ES-I3 (cell line): Measurements from ENCODE around the gene PSME3IP1.

Source experiments
- H3K36me3 ChIP-seq: 2 replicates; pipeline ENCODE4 v1.6.1; 2013; ENCODE audit warnings: mild to moderate bottlenecking, low read length, control low read depth, moderate library complexity; ENCODE audit not compliant: insufficient read depth
- H3K4me1 ChIP-seq: 2 replicates; pipeline ENCODE4 v1.6.1; 2013; ENCODE audit warnings: mild to moderate bottlenecking, control low read depth, low read length; ENCODE audit not compliant: insufficient read depth
- H3K9ac ChIP-seq: 2 replicates; pipeline ENCODE4 v1.6.1; 2013; ENCODE audit warnings: low read depth, mild to moderate bottlenecking, low read length, moderate library complexity
- H3K9me3 ChIP-seq: 2 replicates; pipeline ENCODE4 v1.6.1; 2013; ENCODE audit warnings: mild to moderate bottlenecking, low read length, moderate library complexity; ENCODE audit not compliant: control insufficient read depth, insufficient read depth

Gene PSME3IP1

GRCh38 chr16:57167538-57167937 lies 18.3 kb downstream of the PSME3IP1 start:
- no peaks in the 10 kb centered on the region for H3K4me1 ChIP-seq
- peaks cover 24% of the 10 kb centered on the region for H3K36me3 ChIP-seq
- H3K9me3 ChIP-seq, result no peaks in the 10 kb centered on the region
- H3K9ac ChIP-seq, result no peak overlapping the region

DNA sequence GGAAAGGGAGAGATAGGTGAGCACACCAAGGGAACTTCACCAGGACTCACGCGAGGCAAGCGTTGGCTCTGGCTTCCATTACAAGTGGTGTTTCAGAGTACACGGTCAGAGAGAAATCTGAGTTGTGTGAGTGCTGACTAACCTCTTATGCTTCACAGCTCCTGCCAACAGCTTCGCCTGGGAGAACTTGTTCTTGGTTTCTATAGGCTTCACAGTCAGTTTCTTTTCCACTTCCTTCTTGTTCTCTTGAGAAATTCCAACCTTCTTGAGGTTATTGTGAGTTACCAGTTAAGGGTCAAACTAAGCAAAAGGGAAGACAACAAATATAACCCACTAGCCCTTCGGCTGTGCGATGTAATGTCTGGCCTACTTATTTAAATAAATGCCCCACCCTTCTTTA lies 18.9 kb downstream of the PSME3IP1 start:
- Histone ChIP-seq H3K4me1 (no peaks in the 10 kb centered on the region), H3K9ac (no peak overlapping the region), H3K9me3 (no peaks in the 10 kb centered on the region), H3K36me3 (peaks cover 24% of the 10 kb centered on the region)

DNA sequence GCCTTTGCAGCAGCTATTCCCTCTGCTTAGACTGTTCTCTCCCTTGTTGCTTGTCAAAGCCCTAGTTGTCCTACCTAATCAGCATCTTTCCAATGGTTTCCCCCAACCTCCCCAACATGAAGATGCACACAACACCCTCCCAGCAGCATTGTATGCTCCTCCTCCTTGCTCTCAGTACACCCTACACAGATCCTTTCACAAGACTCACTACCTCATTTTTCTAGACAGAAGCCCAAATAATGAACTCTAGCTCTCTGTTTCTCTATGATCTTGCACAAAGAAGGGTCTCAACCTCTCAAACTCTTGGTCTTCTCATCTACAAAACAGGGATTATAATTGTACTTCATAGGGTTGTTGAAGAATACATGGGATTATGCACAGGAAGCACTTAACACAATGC lies 19.4 kb downstream of the PSME3IP1 start:
- H3K9ac ChIP-seq, result no peak overlapping the region
- peaks cover 20% of the 10 kb centered on the region for H3K36me3 ChIP-seq
- H3K4me1 ChIP-seq, result no peaks in the 10 kb centered on the region
- H3K9me3 ChIP-seq, result no peaks in the 10 kb centered on the region

GRCh38 chr16:57165938-57166337 lies 19.9 kb downstream of the PSME3IP1 start:
- H3K4me1 ChIP-seq, result peaks cover 2% of the 10 kb centered on the region; the same call in 1 of the 2 replicates
- peaks cover 20% of the 10 kb centered on the region for H3K36me3 ChIP-seq

GRCh38 chr16:57165483-57165882 lies 20.4 kb downstream of the PSME3IP1 start:
- Histone ChIP-seq H3K9me3 (no peaks in the 10 kb centered on the region), H3K36me3 (peaks cover 20% of the 10 kb centered on the region), H3K9ac (no peak overlapping the region), H3K4me1 (peaks cover 7% of the 10 kb centered on the region; the same call in 1 of the 2 replicates)

More at GRCh38 chr16:57165938-57166337, 19.9 kb downstream of the PSME3IP1 start:
- Histone ChIP-seq H3K9ac (no peak overlapping the region), H3K9me3 (no peaks in the 10 kb centered on the region)

DNA sequence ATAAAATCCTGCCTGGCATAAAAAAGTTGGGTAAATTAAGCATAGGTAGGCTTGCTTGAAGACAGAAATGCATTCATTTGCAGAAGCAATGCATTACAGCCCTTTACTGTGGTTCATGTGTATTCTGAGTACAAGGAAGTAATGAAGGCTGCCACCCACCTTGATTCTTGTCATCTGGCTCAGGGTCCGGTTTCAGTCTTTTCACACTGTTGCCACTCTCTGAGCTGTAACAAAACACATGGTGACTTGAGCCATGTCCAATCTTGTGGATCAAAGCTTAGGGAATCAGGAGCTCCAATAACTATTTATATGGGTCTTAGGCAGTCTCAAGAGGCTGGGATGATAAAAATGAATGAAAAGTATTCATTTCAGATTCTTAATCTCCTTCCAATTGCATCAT lies 22.0 kb downstream of the PSME3IP1 start:
- Histone ChIP-seq H3K36me3 (peaks cover 20% of the 10 kb centered on the region), H3K9ac (no peak overlapping the region), H3K9me3 (no peaks in the 10 kb centered on the region), H3K4me1 (peaks cover 14% of the 10 kb centered on the region)

- Histone ChIP-seq H3K9me3 (no peaks in the 10 kb centered on the region), H3K9ac (no peak overlapping the region), H3K4me1 (peaks cover 14% of the 10 kb centered on the region), H3K36me3 (peaks cover 8% of the 10 kb centered on the region; the same call in 1 of the 2 replicates)
Measured at GRCh38 chr16:57159447-57159846, 26.4 kb downstream of the PSME3IP1 start.

DNA sequence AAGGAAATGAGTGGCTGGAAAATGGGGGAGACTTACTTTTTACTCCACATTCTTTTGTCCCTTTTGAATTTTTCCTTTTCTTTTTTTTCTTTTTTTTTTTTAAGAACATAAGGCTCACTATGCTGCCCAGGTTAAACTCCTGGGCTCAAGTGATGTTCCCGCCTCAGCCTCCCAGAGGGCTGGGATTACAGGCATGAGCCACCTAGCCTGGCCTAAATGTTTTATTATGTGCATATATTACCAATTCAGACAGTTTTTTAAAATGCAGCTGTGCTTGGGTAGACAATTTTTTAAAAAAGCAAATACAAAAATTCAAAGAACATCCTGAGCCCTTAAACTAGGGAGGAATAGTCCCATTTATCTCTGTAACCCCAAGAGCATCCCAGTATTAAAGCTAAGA lies 28.3 kb downstream of the PSME3IP1 start:
- no peaks in the 10 kb centered on the region for H3K9me3 ChIP-seq
- H3K36me3 ChIP-seq, result peaks cover 18% of the 10 kb centered on the region; the same call in 1 of the 2 replicates
- H3K9ac ChIP-seq, result no peak overlapping the region
- peaks cover 14% of the 10 kb centered on the region for H3K4me1 ChIP-seq

- H3K9me3 ChIP-seq, result no peaks in the 10 kb centered on the region
- peaks cover 23% of the 10 kb centered on the region; the same call in 1 of the 2 replicates for H3K36me3 ChIP-seq
- no peak overlapping the region for H3K9ac ChIP-seq
- peaks cover 20% of the 10 kb centered on the region for H3K4me1 ChIP-seq
Measured at GRCh38 chr16:57156351-57156703, 29.5 kb downstream of the PSME3IP1 start.

DNA sequence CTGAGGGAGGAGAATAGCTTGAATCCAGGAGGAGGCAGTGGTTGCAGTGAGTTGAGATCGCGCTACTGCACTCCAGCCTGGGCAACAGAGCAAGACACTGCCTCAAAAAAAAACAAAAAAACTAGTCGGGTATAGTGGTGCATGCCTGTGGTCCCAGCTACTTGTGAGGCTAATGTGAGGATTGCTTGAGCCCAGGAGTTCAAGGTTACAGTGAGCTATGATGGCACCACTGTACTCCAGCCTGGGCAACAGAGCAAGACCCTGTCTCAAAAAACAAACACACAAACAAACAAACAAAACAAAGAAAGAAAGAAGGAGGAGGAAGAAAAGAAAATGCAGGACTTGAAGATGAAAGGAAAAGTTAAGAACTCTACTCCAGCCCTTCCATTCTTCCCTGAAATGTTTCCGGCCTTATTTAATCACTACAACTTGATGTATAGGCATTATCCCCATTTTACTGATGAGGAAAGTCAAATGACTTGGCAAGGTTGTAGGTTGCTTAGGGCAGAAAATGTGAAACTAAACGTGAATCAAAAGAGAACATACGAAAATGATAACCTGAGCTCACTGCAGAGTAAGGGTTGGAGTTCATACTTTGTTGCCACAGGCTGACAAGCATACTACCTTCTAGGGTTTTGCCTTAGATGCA lies 30.0 kb downstream of the PSME3IP1 start:
- peaks cover 23% of the 10 kb centered on the region; the same call in 1 of the 2 replicates for H3K36me3 ChIP-seq
- no peaks in the 10 kb centered on the region for H3K9me3 ChIP-seq
- peaks cover 22% of the 10 kb centered on the region for H3K4me1 ChIP-seq
- H3K9ac ChIP-seq, result no peak overlapping the region

GRCh38 chr16:57153841-57154240 lies 32.0 kb downstream of the PSME3IP1 start:
- Histone ChIP-seq H3K36me3 (peaks cover 23% of the 10 kb centered on the region; the same call in 1 of the 2 replicates), H3K4me1 (peaks cover 16% of the 10 kb centered on the region; the same call in 1 of the 2 replicates), H3K9ac (no peak overlapping the region), H3K9me3 (no peaks in the 10 kb centered on the region)

DNA sequence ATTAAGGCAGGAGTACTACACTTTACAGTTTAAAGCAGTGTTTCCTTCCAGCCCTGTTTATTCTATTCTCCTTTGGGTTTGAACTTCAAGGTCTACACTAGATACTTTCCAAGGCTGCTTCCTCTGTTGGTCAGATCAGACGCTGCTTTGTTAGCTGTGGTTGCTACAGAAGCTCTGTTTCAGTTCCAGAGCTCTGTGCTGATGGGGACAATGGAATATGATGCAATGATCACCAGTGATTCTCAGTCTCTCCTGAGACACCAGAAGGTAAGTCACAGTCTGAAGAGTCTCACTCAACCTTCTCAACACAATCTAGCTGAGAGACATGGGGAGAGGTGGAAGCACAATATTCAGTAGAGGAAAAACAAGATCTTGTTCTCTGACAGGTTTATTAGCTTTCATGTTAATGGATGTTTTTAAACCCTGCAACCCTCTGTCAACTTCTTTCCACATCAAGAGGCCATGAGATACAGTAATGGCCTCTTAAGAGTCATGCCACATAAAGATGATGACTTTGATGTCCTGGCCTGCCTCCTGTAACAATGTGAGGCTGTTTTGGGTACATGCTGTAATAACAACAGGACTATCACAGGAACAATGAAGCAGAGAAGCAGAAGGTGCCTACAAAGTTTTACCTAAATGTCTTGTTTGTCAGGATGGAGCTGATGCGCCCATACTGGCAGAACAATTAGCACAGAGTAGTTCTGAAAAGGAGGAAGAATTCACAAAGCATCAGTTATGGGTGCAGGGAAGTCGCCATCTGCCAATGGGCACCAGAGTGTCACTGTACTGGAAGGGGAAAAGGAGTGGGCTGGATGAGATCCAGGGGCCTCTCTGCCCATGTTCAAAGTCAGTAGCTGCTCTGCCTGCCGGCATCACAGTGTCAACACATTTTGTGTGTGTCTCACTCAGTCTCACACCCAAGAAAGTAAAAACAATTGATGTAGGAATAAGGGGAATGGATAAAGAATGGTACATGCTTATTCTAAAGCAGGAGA lies 33.4 kb downstream of the PSME3IP1 start:
- no peaks in the 10 kb centered on the region for H3K9me3 ChIP-seq
- peaks cover 27% of the 10 kb centered on the region for H3K4me1 ChIP-seq
- peaks cover 23% of the 10 kb centered on the region; the same call in 1 of the 2 replicates for H3K36me3 ChIP-seq
- H3K9ac ChIP-seq, result no peak overlapping the region

DNA sequence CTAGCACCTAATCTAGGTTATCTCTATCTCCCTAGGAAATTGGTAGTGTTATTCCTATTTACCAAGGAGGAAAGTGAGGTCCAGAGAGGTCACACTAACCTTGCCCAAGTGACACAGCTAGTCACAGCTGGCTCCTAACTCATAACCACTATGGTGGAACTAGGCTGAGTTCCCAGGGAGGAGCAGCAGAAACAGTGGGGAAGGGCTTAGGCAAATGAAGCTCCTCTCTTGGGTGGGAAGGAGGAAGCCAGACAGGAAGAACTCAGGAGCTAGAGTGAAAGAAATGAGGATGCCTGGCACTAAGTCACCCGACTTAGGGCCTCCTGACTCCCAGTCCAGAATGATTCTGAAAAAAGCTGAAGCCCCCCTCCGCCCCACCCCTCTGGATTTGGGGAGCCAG lies 34.5 kb downstream of the PSME3IP1 start:
- Histone ChIP-seq H3K9ac (no peak overlapping the region), H3K9me3 (no peaks in the 10 kb centered on the region), H3K4me1 (peaks cover 37% of the 10 kb centered on the region), H3K36me3 (peaks cover 23% of the 10 kb centered on the region; the same call in 1 of the 2 replicates)

GRCh38 chr16:57150682-57151330 lies 35.0 kb downstream of the PSME3IP1 start:
- Histone ChIP-seq H3K9ac (no peak overlapping the region), H3K36me3 (peaks cover 23% of the 10 kb centered on the region; the same call in 1 of the 2 replicates), H3K9me3 (no peaks in the 10 kb centered on the region), H3K4me1 (peaks cover 43% of the 10 kb centered on the region)
